Body of pancreas (tissue), 4 donors: ENCODE data around the gene RBM33.

Experiments used
- CTCF ChIP-seq, 7 experiments: fragments of 450-650 bp in 4 of 7; fragments of 200-600 bp in 3 of 7; sonication (generic) in 3 of 7; IDR thresholded peaks; one replicate each; pipeline ENCODE4 v1.5.1; 2016 to 2019; ENCODE audit warnings: antibody characterized with exemption in 7 of 7
- POLR2A ChIP-seq, 3 donors: fragments of 450-650 bp; IDR thresholded peaks; one replicate each; pipeline ENCODE4 v1.6.1; 2016; ENCODE audit warnings: antibody characterized with exemption in 3 of 3, mild to moderate bottlenecking in 2 of 3

- no peak for TF ChIP-seq CTCF (IDR thresholded peaks at IDR 0.05)
- no peak for TF ChIP-seq POLR2A (IDR thresholded peaks at IDR 0.05)
These were observed 41.3 kb downstream of the RBM33 start for GRCh38 chr7:155685791-155686160.
